ENCODE data around the gene OCRL.
A peak's percentile ranks its signal among the peaks of the same experiment; 100 is the strongest.

OCRL gene

DNA sequence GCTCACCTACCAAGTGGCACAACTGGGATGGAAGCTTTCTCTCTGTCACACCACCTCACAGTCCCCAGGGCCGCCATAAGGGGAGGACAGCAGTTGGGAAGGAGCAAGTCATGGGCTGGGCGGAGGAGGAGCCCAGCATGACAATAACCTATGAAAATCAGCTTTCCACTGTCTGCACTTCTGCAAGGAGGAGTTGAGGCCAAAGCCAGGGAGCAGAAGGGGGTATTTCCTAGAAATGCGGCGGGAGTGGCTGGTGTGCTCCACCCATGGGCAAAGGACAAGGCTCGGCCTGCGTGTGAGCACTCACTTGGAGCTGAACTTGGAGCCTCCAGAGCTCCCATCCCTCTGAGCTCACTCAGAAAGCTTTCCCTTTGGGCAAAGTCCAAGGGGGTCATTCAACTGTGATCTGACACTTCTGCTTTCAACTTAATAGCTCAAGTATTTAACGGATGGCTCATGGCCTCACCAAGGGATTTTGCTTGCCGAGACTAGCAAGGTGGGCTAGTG, 96.2 kb downstream of the OCRL start:
- H3K27ac ChIP-seq (ENCODE audit: low read length, poor library complexity, severe bottlenecking) = no peak overlapping the region
- H3K4me2 ChIP-seq (ENCODE audit: low read length, poor library complexity, severe bottlenecking) = no peak overlapping the region
- over 99% methylated on average over 6 of the region's 8 CpGs for WGBS
- H3K36me3 ChIP-seq (ENCODE audit: control insufficient read depth in 1 of 2, insufficient read depth in 2 of 2, low read depth in 1 of 2, low read length in 2 of 2) = no peaks in the 10 kb centered on the region
- no peaks in the 10 kb centered on the region for H3K79me1 ChIP-seq (replicated peaks; ENCODE audit: low read length, poor library complexity, severe bottlenecking)
- no peaks in the 10 kb centered on the region for H3K4me1 ChIP-seq (ENCODE audit: control insufficient read depth, insufficient read depth, low read depth, low read length)
- H2AFZ ChIP-seq (ENCODE audit: low read depth, low read length) = no peak overlapping the region
- no peak overlapping the region for H4K91ac ChIP-seq (ENCODE audit: low read length)
- no peak overlapping the region for H2BK5ac ChIP-seq (ENCODE audit: low read depth, low read length, poor library complexity, severe bottlenecking)
- no peak overlapping the region for H3K23ac ChIP-seq (ENCODE audit: low read length in 2 of 2)
- H3K9me3 ChIP-seq (ENCODE audit: control insufficient read depth, low read length) = peaks cover under 1% of the 10 kb centered on the region
- H2AK5ac ChIP-seq (ENCODE audit: low read length, severe bottlenecking) = no peak overlapping the region
- H3K4me3 ChIP-seq (ENCODE audit: insufficient read depth in 1 of 2, low read depth in 1 of 2, low read length in 2 of 2) = no peak overlapping the region
- H3K9ac ChIP-seq (ENCODE audit: low read length) = no peak overlapping the region
- no peak for DNase-seq
- H3K4ac ChIP-seq (ENCODE audit: low read depth in 1 of 2, low read length in 2 of 2) = no peak overlapping the region
- no peak overlapping the region for H3K14ac ChIP-seq (ENCODE audit: low read length in 2 of 2)
- H4K8ac ChIP-seq (ENCODE audit: low read length) = no peak overlapping the region
- H3K18ac ChIP-seq (ENCODE audit: low read depth in 1 of 2, low read length in 2 of 2) = no peak overlapping the region
- no peak overlapping the region for H2BK12ac ChIP-seq (ENCODE audit: low read length in 2 of 2)
- no peak overlapping the region for H2BK15ac ChIP-seq (ENCODE audit: low read depth, poor library complexity, severe bottlenecking)
- peaks cover 0 to 43% of the 10 kb centered on the region in 2 experiments for H3K27me3 ChIP-seq (ENCODE audit: control insufficient read depth in 1 of 2, insufficient read depth in 1 of 2, low read length in 2 of 2)
- no peak overlapping the region for H2BK120ac ChIP-seq (ENCODE audit: low read depth, low read length)

DNA sequence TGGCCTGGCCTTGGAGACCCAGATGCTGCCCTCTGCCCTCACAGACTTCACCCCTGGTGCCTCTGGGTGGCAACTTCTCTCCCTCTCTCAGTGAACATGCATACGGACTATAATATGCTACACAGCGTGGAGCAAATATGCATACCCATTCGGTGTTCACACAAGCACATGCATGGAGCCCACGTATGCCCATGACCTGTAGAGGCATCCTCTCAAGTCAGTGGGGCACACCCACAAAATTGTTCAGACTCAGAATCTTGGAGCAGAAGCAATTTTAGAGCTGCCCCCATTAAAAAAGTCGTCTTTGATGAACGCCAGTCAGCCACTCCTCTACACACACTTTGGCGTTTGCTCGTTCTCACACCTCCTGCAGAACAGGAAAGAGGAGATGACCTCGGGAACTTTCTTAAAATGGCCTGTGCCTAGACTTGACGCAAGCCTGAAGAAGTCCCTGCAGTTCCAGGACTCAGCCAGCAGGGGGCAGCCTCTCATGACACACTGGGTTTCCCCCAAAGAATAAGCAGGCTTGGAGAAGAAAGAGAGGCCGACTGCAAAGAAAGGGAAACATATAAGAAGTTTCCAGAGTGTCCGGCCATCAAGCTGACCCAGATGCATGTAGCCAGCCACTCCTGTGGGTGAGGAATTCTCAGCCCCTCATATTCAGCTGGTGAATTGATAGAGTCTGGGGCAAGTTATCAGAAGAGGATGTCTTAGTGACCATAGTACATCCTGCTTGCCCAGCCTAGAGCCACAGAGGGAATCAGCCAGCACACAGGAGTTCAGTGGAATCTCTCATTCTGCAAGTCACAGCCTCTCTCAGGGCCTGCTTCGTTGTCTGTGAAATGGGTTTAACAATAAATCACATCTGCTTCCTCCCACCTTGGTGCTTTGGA, 97.4 kb downstream of the OCRL start:
- H4K91ac ChIP-seq (ENCODE audit: low read length) = no peak overlapping the region
- no peak overlapping the region for H3K23ac ChIP-seq (ENCODE audit: low read length in 2 of 2)
- no peak overlapping the region for H2AFZ ChIP-seq (ENCODE audit: low read depth, low read length)
- no peaks in the 10 kb centered on the region for H3K4me1 ChIP-seq (ENCODE audit: control insufficient read depth, insufficient read depth, low read depth, low read length)
- no peaks in the 10 kb centered on the region for H3K79me1 ChIP-seq (replicated peaks; ENCODE audit: low read length, poor library complexity, severe bottlenecking)
- no peak overlapping the region for H4K8ac ChIP-seq (ENCODE audit: low read length)
- no peak overlapping the region for H2BK12ac ChIP-seq (ENCODE audit: low read length in 2 of 2)
- no peaks in the 10 kb centered on the region for H3K36me3 ChIP-seq (ENCODE audit: control insufficient read depth in 1 of 2, insufficient read depth in 2 of 2, low read depth in 1 of 2, low read length in 2 of 2)
- peaks cover 9% of the 10 kb centered on the region for H3K9me3 ChIP-seq (ENCODE audit: control insufficient read depth, low read length)
- no peak overlapping the region for H3K14ac ChIP-seq (ENCODE audit: low read length in 2 of 2)
- H3K9ac ChIP-seq (ENCODE audit: low read length) = no peak overlapping the region
- H3K27ac ChIP-seq (ENCODE audit: low read length, poor library complexity, severe bottlenecking) = no peak overlapping the region
- no peak overlapping the region for H3K18ac ChIP-seq (ENCODE audit: low read depth in 1 of 2, low read length in 2 of 2)
- no peak overlapping the region for H2BK120ac ChIP-seq (ENCODE audit: low read depth, low read length)
- H2BK15ac ChIP-seq (ENCODE audit: low read depth, poor library complexity, severe bottlenecking) = no peak overlapping the region
- no peak overlapping the region for H3K4ac ChIP-seq (ENCODE audit: low read depth in 1 of 2, low read length in 2 of 2)
- H2AK5ac ChIP-seq (ENCODE audit: low read length, severe bottlenecking) = no peak overlapping the region
- H2BK5ac ChIP-seq (ENCODE audit: low read depth, low read length, poor library complexity, severe bottlenecking) = no peak overlapping the region
- no peak overlapping the region for H3K4me3 ChIP-seq (ENCODE audit: insufficient read depth in 1 of 2, low read depth in 1 of 2, low read length in 2 of 2)
- H3K4me2 ChIP-seq (ENCODE audit: low read length, poor library complexity, severe bottlenecking) = no peak overlapping the region
- DNase-seq = peak; percentile 57
- WGBS = 30% methylated on average over 13 of the region's 13 CpGs
- peaks cover 0 to 43% of the 10 kb centered on the region in 2 experiments for H3K27me3 ChIP-seq (ENCODE audit: control insufficient read depth in 1 of 2, insufficient read depth in 1 of 2, low read length in 2 of 2)

DNA sequence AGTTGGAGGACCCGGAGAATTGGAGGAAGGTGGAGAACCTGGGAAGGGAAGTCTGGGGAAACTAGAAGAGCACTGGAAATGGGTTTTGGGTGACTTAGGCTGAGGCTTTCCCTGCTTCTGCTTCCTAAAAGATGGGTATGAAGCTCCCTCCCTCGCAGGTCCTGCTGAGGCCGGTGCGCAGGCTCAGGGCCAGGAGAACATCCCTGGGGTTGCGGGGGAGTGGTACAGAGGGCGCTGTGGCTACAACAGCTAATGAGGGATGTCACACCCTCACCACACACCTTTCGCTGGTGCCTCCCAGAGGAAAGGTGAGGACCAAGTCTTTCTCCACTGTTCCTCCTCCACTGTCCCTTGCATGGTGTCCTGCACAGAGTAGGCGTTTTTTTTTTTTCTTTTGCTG, 98.9 kb downstream of the OCRL start:
- Histone ChIP-seq H3K27ac (ENCODE audit: low read length, poor library complexity, severe bottlenecking) (no peak overlapping the region), H3K4ac (ENCODE audit: low read depth in 1 of 2, low read length in 2 of 2) (no peak overlapping the region), H3K4me2 (ENCODE audit: low read length, poor library complexity, severe bottlenecking) (no peak overlapping the region), H3K23ac (ENCODE audit: low read length in 2 of 2) (no peak overlapping the region), H3K14ac (ENCODE audit: low read length in 2 of 2) (no peak overlapping the region), H2BK5ac (ENCODE audit: low read depth, low read length, poor library complexity, severe bottlenecking) (no peak overlapping the region), H2BK12ac (ENCODE audit: low read length in 2 of 2) (no peak overlapping the region), H3K27me3 (ENCODE audit: control insufficient read depth in 1 of 2, insufficient read depth in 1 of 2, low read length in 2 of 2) (peaks cover 0 to 45% of the 10 kb centered on the region in 2 experiments), H2AFZ (ENCODE audit: low read depth, low read length) (no peak overlapping the region), H2BK120ac (ENCODE audit: low read depth, low read length) (no peak overlapping the region), H3K9me3 (ENCODE audit: control insufficient read depth, low read length) (peaks cover 9% of the 10 kb centered on the region), H3K18ac (ENCODE audit: low read depth in 1 of 2, low read length in 2 of 2) (no peak overlapping the region), H3K79me1 (replicated peaks; ENCODE audit: low read length, poor library complexity, severe bottlenecking) (no peaks in the 10 kb centered on the region), H2AK5ac (ENCODE audit: low read length, severe bottlenecking) (no peak overlapping the region), H3K4me3 (ENCODE audit: insufficient read depth in 1 of 2, low read depth in 1 of 2, low read length in 2 of 2) (no peak overlapping the region), H2BK15ac (ENCODE audit: low read depth, poor library complexity, severe bottlenecking) (peak overlapping the region; percentile 48), H4K8ac (ENCODE audit: low read length) (no peak overlapping the region), H3K9ac (ENCODE audit: low read length) (no peak overlapping the region), H4K91ac (ENCODE audit: low read length) (no peak overlapping the region), H3K4me1 (ENCODE audit: control insufficient read depth, insufficient read depth, low read depth, low read length) (no peaks in the 10 kb centered on the region), H3K36me3 (ENCODE audit: control insufficient read depth in 1 of 2, insufficient read depth in 2 of 2, low read depth in 1 of 2, low read length in 2 of 2) (no peaks in the 10 kb centered on the region)
- WGBS = 82% methylated on average over 6 of the region's 8 CpGs
- no peak for DNase-seq

DNA sequence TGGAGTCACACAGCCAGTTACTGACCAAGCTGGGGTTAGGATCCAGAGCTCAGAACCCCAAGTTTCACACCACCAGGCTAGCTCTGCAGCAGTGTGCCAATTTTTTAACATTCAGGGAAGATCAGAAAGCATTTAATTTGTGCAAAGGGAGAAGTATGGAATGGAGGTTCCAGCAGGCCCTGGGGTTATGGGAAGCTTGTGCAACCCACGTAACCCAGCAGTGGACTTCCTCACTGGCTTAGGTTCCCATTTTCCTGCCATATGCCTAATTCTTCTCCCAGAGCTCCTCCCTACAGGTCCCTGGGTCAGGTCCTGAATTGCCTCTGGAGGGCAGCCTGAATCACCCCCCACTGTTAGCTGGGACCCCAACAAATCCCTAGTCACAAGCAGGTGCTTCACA, 100.7 kb downstream of the OCRL start:
- no peak for DNase-seq
- Histone ChIP-seq H2AFZ (ENCODE audit: low read depth, low read length) (no peak overlapping the region), H3K4me2 (ENCODE audit: low read length, poor library complexity, severe bottlenecking) (no peak overlapping the region), H3K79me1 (replicated peaks; ENCODE audit: low read length, poor library complexity, severe bottlenecking) (no peaks in the 10 kb centered on the region), H2BK12ac (ENCODE audit: low read length in 2 of 2) (no peak overlapping the region), H3K4me3 (ENCODE audit: insufficient read depth in 1 of 2, low read depth in 1 of 2, low read length in 2 of 2) (no peak overlapping the region), H4K8ac (ENCODE audit: low read length) (no peak overlapping the region), H3K14ac (ENCODE audit: low read length in 2 of 2) (no peak overlapping the region), H2BK5ac (ENCODE audit: low read depth, low read length, poor library complexity, severe bottlenecking) (no peak overlapping the region), H2BK15ac (ENCODE audit: low read depth, poor library complexity, severe bottlenecking) (no peak overlapping the region), H3K9ac (ENCODE audit: low read length) (no peak overlapping the region), H3K27ac (ENCODE audit: low read length, poor library complexity, severe bottlenecking) (no peak overlapping the region), H3K23ac (ENCODE audit: low read length in 2 of 2) (no peak overlapping the region), H3K4me1 (ENCODE audit: control insufficient read depth, insufficient read depth, low read depth, low read length) (no peaks in the 10 kb centered on the region), H3K9me3 (ENCODE audit: control insufficient read depth, low read length) (peaks cover 9% of the 10 kb centered on the region), H3K18ac (ENCODE audit: low read depth in 1 of 2, low read length in 2 of 2) (no peak overlapping the region), H3K36me3 (ENCODE audit: control insufficient read depth in 1 of 2, insufficient read depth in 2 of 2, low read depth in 1 of 2, low read length in 2 of 2) (no peaks in the 10 kb centered on the region), H2BK120ac (ENCODE audit: low read depth, low read length) (no peak overlapping the region), H3K4ac (ENCODE audit: low read depth in 1 of 2, low read length in 2 of 2) (no peak overlapping the region), H4K91ac (ENCODE audit: low read length) (no peak overlapping the region), H3K27me3 (ENCODE audit: control insufficient read depth in 1 of 2, insufficient read depth in 1 of 2, low read length in 2 of 2) (peaks cover 0 to 41% of the 10 kb centered on the region in 2 experiments), H2AK5ac (ENCODE audit: low read length, severe bottlenecking) (no peak overlapping the region)
- 88% methylated on average over 1 of the region's 1 CpG for WGBS

Measured in mesenchymal stem cell (in vitro differentiated cells and primary cell).